A549 (cell line): ENCODE results near the gene CD70.

Source experiments
- EP300 ChIP-seq, 2 experiments: fragments of >200 bp; sonication (Bioruptor Twin); formaldehyde crosslinking; IDR thresholded peaks; 2 replicates in 1 of 2; 3 replicates in 1 of 2; pipeline ENCODE4 v1.6.1; 2016 to 2017
- MAZ ChIP-seq: fragments of 150-350 bp; IDR thresholded peaks from 2 replicates; pipeline ENCODE4 v1.6.1; 2014; ENCODE audit warnings: antibody characterized with exemption, low read depth, low read length, borderline replicate concordance
- POLR2A ChIP-seq: IDR thresholded peaks from 2 replicates; pipeline ENCODE4 v1.6.1; 2012; ENCODE audit warnings: mild to moderate bottlenecking, low read length
- TF ChIP-seq, protein P1 (sequence below): fragments of 200-600 bp; sonication (generic); IDR thresholded peaks from 2 replicates; pipeline ENCODE4 v1.6.1; 2016; ENCODE audit warnings: antibody characterized with exemption, mild to moderate bottlenecking, moderate library complexity
- TF ChIP-seq, protein P2 (sequence below): fragments of >200 bp; sonication (Bioruptor Twin); formaldehyde crosslinking; IDR thresholded peaks from 3 replicates; pipeline ENCODE4 v1.5.1; 2016

DNA sequence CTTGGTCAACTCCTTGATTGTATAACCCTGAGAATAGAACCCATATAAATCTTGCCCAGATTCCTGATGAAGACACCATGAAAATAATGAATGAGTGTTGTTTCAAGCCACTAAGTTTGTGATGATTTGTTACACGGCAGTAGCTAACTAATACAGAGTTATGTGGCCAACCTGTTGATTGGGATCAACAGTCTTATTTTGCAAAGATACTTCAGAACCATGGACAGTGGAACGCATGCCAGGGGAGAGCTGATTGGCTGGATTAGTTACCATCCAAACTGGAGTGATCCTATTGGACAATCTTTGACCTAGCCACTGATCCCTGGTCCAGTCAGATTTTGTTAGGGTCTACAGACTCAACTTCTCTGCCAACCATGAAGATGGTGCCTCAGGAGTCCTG lies 26.6 kb downstream of the CD70 start:
- no peak for TF ChIP-seq EP300 (IDR thresholded peaks at IDR 0.05)
- TF ChIP-seq, protein P1, sequence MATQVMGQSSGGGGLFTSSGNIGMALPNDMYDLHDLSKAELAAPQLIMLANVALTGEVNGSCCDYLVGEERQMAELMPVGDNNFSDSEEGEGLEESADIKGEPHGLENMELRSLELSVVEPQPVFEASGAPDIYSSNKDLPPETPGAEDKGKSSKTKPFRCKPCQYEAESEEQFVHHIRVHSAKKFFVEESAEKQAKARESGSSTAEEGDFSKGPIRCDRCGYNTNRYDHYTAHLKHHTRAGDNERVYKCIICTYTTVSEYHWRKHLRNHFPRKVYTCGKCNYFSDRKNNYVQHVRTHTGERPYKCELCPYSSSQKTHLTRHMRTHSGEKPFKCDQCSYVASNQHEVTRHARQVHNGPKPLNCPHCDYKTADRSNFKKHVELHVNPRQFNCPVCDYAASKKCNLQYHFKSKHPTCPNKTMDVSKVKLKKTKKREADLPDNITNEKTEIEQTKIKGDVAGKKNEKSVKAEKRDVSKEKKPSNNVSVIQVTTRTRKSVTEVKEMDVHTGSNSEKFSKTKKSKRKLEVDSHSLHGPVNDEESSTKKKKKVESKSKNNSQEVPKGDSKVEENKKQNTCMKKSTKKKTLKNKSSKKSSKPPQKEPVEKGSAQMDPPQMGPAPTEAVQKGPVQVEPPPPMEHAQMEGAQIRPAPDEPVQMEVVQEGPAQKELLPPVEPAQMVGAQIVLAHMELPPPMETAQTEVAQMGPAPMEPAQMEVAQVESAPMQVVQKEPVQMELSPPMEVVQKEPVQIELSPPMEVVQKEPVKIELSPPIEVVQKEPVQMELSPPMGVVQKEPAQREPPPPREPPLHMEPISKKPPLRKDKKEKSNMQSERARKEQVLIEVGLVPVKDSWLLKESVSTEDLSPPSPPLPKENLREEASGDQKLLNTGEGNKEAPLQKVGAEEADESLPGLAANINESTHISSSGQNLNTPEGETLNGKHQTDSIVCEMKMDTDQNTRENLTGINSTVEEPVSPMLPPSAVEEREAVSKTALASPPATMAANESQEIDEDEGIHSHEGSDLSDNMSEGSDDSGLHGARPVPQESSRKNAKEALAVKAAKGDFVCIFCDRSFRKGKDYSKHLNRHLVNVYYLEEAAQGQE, result peak; percentile 88
- TF ChIP-seq, protein P2, sequence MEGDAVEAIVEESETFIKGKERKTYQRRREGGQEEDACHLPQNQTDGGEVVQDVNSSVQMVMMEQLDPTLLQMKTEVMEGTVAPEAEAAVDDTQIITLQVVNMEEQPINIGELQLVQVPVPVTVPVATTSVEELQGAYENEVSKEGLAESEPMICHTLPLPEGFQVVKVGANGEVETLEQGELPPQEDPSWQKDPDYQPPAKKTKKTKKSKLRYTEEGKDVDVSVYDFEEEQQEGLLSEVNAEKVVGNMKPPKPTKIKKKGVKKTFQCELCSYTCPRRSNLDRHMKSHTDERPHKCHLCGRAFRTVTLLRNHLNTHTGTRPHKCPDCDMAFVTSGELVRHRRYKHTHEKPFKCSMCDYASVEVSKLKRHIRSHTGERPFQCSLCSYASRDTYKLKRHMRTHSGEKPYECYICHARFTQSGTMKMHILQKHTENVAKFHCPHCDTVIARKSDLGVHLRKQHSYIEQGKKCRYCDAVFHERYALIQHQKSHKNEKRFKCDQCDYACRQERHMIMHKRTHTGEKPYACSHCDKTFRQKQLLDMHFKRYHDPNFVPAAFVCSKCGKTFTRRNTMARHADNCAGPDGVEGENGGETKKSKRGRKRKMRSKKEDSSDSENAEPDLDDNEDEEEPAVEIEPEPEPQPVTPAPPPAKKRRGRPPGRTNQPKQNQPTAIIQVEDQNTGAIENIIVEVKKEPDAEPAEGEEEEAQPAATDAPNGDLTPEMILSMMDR, result no peak
- TF ChIP-seq MAZ, result no peak
- TF ChIP-seq POLR2A, result no peak
